ENCODE results near the gene DPP3.

DNA sequence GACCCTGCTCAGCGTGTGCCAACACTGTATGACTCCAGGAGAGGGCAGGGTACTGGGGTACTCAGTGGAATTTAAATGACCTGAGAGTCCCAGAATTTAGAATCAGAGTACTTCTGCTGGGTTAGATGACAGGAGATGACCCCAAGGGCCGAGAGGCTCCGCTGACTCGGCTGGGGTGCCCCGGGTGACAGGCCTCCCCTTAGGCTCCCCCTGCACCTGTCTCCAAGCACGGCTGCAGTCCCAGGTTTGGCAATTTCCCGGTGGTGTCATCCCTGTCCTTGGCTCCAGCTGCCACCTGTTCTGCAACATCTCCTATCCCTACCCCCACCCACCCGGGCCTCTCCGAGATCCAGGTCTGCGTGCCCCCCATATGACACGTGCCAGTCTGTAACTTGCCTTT, 67.8 kb downstream of the DPP3 start:
- TF ChIP-seq, protein P1, sequence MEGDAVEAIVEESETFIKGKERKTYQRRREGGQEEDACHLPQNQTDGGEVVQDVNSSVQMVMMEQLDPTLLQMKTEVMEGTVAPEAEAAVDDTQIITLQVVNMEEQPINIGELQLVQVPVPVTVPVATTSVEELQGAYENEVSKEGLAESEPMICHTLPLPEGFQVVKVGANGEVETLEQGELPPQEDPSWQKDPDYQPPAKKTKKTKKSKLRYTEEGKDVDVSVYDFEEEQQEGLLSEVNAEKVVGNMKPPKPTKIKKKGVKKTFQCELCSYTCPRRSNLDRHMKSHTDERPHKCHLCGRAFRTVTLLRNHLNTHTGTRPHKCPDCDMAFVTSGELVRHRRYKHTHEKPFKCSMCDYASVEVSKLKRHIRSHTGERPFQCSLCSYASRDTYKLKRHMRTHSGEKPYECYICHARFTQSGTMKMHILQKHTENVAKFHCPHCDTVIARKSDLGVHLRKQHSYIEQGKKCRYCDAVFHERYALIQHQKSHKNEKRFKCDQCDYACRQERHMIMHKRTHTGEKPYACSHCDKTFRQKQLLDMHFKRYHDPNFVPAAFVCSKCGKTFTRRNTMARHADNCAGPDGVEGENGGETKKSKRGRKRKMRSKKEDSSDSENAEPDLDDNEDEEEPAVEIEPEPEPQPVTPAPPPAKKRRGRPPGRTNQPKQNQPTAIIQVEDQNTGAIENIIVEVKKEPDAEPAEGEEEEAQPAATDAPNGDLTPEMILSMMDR (IDR thresholded peaks at IDR 0.05): no peak
- no peak for TF ChIP-seq POLR2AphosphoS5 (IDR thresholded peaks at IDR 0.05)

All from suprapubic skin (tissue), 3 donors.